SK-N-DZ (cell line): ENCODE data around the gene CABLES1.

ENCODE experiments used
- DNase-seq: peaks from one replicate; pipeline ENCODE4 v3.0.0-alpha.2; 2015; ENCODE audit warnings: low spot score

CABLES1 gene

GRCh38 chr18:23166891-23167541 is 31.7 kb downstream of the CABLES1 start:
- DNase-seq, result no peak

GRCh38 chr18:23169673-23170044 is 34.4 kb downstream of the CABLES1 start:
- DNase-seq, result no peak

- no peak for DNase-seq
These were observed 34.9 kb downstream of the CABLES1 start for GRCh38 chr18:23170137-23170536.

GRCh38 chr18:23171581-23172156 is 36.4 kb downstream of the CABLES1 start:
- DNase-seq, result no peak

GRCh38 chr18:23172591-23173380 is 37.5 kb downstream of the CABLES1 start:
- no peak for DNase-seq

GRCh38 chr18:23173912-23174311 is 38.6 kb downstream of the CABLES1 start:
- no peak for DNase-seq

GRCh38 chr18:23176701-23177432 is 41.6 kb downstream of the CABLES1 start:
- no peak for DNase-seq

- no peak for DNase-seq
These were observed 42.3 kb downstream of the CABLES1 start for GRCh38 chr18:23177433-23178072.

- no peak for DNase-seq
These were observed 42.9 kb downstream of the CABLES1 start for GRCh38 chr18:23178201-23178600.

GRCh38 chr18:23178661-23179081 is 43.4 kb downstream of the CABLES1 start:
- DNase-seq, result no peak

GRCh38 chr18:23179416-23179815 is 44.1 kb downstream of the CABLES1 start:
- no peak for DNase-seq

GRCh38 chr18:23181547-23181946 is 46.3 kb downstream of the CABLES1 start:
- DNase-seq, result no peak

GRCh38 chr18:23182606-23183005 is 47.3 kb downstream of the CABLES1 start:
- no peak for DNase-seq

- no peak for DNase-seq
These were observed 48.3 kb downstream of the CABLES1 start for GRCh38 chr18:23183411-23184150.

- no peak for DNase-seq
These were observed 51.5 kb downstream of the CABLES1 start for GRCh38 chr18:23186781-23187180.

GRCh38 chr18:23188068-23188760 is 52.9 kb downstream of the CABLES1 start:
- DNase-seq, result no peak

- no peak for DNase-seq
These were observed 53.8 kb downstream of the CABLES1 start for GRCh38 chr18:23189099-23189498.

GRCh38 chr18:23189768-23190661 is 54.7 kb downstream of the CABLES1 start:
- no peak for DNase-seq

GRCh38 chr18:23191232-23191631 is 55.9 kb downstream of the CABLES1 start:
- DNase-seq, result no peak
